GM23338 (cell line): ENCODE results near the gene TCERG1. TPM values are rescaled to one million over a fixed set of nuclear protein-coding genes. Genes with fewer than 3 reads are reported as not detected.

Source experiments
- ATAC-seq: fragments of 200-7000 bp; cut with Tn5 transposase; 3 replicates; pipeline ENCODE4 v1.9.1; 2020
- DNase-seq: peaks from one replicate; pipeline ENCODE4 v3.0.0-alpha.2; 2015; ENCODE audit warnings: low spot score
- H2AFZ ChIP-seq: fragments of 200-600 bp; sonication (generic); 2 replicates; pipeline ENCODE4 v1.8.0; 2016; ENCODE audit warnings: antibody characterized with exemption, mild to moderate bottlenecking, moderate library complexity
- H3F3A ChIP-seq: fragments of 200-600 bp; sonication (generic); replicated peaks from 2 replicates; pipeline ENCODE4 v1.8.0; 2017; ENCODE audit warnings: antibody characterized with exemption, mixed run types, low read depth
- H3K27ac ChIP-seq: fragments of 200-600 bp; sonication (generic); 2 replicates; pipeline ENCODE4 v1.6.1; 2016; ENCODE audit warnings: low read depth
- H3K27me3 ChIP-seq: fragments of 200-600 bp; sonication (generic); 2 replicates; pipeline ENCODE4 v1.8.0; 2016; ENCODE audit warnings: mild to moderate bottlenecking, mixed run types, moderate library complexity; ENCODE audit not compliant: insufficient read depth
- H3K36me3 ChIP-seq: fragments of 200-600 bp; sonication (generic); 2 replicates; pipeline ENCODE4 v1.8.0; 2016; ENCODE audit warnings: mild to moderate bottlenecking; ENCODE audit not compliant: insufficient read depth
- H3K4me1 ChIP-seq: fragments of 200-600 bp; sonication (generic); 2 replicates; pipeline ENCODE4 v1.8.0; 2016; ENCODE audit warnings: mild to moderate bottlenecking, moderate library complexity; ENCODE audit not compliant: insufficient read depth
- H3K4me2 ChIP-seq: fragments of 200-600 bp; sonication (generic); 2 replicates; pipeline ENCODE4 v1.7.1; 2017; ENCODE audit warnings: mixed run types
- H3K4me3 ChIP-seq: fragments of 200-600 bp; sonication (generic); 2 replicates; pipeline ENCODE4 v1.6.1; 2016; ENCODE audit warnings: mixed run types
- H3K79me2 ChIP-seq: fragments of 200-600 bp; sonication (generic); replicated peaks from 2 replicates; pipeline ENCODE4 v1.8.0; 2017; ENCODE audit warnings: mild to moderate bottlenecking; ENCODE audit not compliant: insufficient read depth
- H3K9me2 ChIP-seq: fragments of 200-600 bp; sonication (generic); 2 replicates; pipeline ENCODE4 v1.8.0; 2017; ENCODE audit not compliant: insufficient read depth
- H4K20me1 ChIP-seq: fragments of 200-600 bp; sonication (generic); replicated peaks from 2 replicates; pipeline ENCODE4 v1.8.0; 2017; ENCODE audit warnings: mild to moderate bottlenecking; ENCODE audit not compliant: insufficient read depth
- H3K27ac Mint-ChIP-seq: 2 replicates; pipeline ENCODE4 v1.8.0; 2020; ENCODE audit warnings: inconsistent platforms, mild to moderate bottlenecking, moderate library complexity, mixed read lengths
- H3K27me3 Mint-ChIP-seq: 3 replicates; pipeline ENCODE4 v1.8.0; 2022; ENCODE audit warnings: low read depth, mild to moderate bottlenecking, moderate library complexity, mixed read lengths, inconsistent platforms; ENCODE audit not compliant: insufficient read depth, poor library complexity
- H3K36me3 Mint-ChIP-seq: 3 replicates; pipeline ENCODE4 v1.8.0; 2021; ENCODE audit warnings: low read depth, mild to moderate bottlenecking, inconsistent platforms, moderate library complexity, mixed read lengths
- H3K4me1 Mint-ChIP-seq: 3 replicates; pipeline ENCODE4 v1.8.0; 2020; ENCODE audit warnings: mild to moderate bottlenecking, inconsistent platforms, mixed read lengths
- H3K4me3 Mint-ChIP-seq: 3 replicates; pipeline ENCODE4 v1.8.0; 2021; ENCODE audit warnings: moderate library complexity, mild to moderate bottlenecking, inconsistent platforms, mixed read lengths
- H3K9me3 Mint-ChIP-seq: 3 replicates; pipeline ENCODE4 v1.8.0; 2020; ENCODE audit warnings: moderate library complexity, mild to moderate bottlenecking, inconsistent platforms, mixed read lengths
- CREB1 ChIP-seq: fragments of 250-450 bp; sonication (Bioruptor Pico); IDR thresholded peaks from 2 replicates; pipeline ENCODE4 v1.5.0; 2020; ENCODE audit warnings: low read depth, mild to moderate bottlenecking, moderate library complexity
- CTCF ChIP-seq, 2 experiments: fragments of 200-600 bp in 1 of 2; sonication (generic) in 1 of 2; conservative IDR thresholded peaks; 2 replicates each; pipeline versions ENCODE4 v1.5.1 to v1.6.1; 2016 to 2017; ENCODE audit warnings: antibody characterized with exemption in 2 of 2, low read depth in 2 of 2, mild to moderate bottlenecking in 2 of 2, moderate library complexity in 1 of 2
- ETS1 ChIP-seq: IDR thresholded peaks from 2 replicates; pipeline ENCODE4 v1.6.1; 2016; ENCODE audit warnings: antibody characterized with exemption
- EZH2 ChIP-seq: fragments of 200-600 bp; sonication (generic); IDR thresholded peaks from one replicate; pipeline ENCODE4 v1.8.0; 2017; ENCODE audit warnings: antibody characterized with exemption, mild to moderate bottlenecking, low read depth; ENCODE audit not compliant: unreplicated experiment
- EZH2phosphoT487 ChIP-seq: fragments of 200-600 bp; sonication (generic); IDR thresholded peaks from one replicate; pipeline ENCODE4 v1.8.1; 2018; ENCODE audit warnings: antibody characterized with exemption; ENCODE audit not compliant: unreplicated experiment
- JUNB ChIP-seq: IDR thresholded peaks from one replicate; pipeline ENCODE4 v1.6.1; 2016; ENCODE audit warnings: antibody characterized with exemption; ENCODE audit not compliant: unreplicated experiment
- NANOG ChIP-seq: IDR thresholded peaks from 2 replicates; pipeline ENCODE4 v1.6.1; 2016; ENCODE audit warnings: antibody characterized with exemption, borderline replicate concordance
- POLR2AphosphoS5 ChIP-seq: IDR thresholded peaks from 2 replicates; pipeline ENCODE4 v1.6.1; 2016; ENCODE audit warnings: antibody characterized with exemption, low read depth
- ZNF114 ChIP-seq: fragments of 250-450 bp; sonication (Bioruptor Pico); IDR thresholded peaks from 2 replicates; pipeline ENCODE4 v1.5.0; 2020; ENCODE audit warnings: mild to moderate bottlenecking, moderate library complexity
- ZNF331 ChIP-seq: fragments of 250-450 bp; sonication (Bioruptor Pico); IDR thresholded peaks from 2 replicates; pipeline ENCODE4 v1.5.0; 2020; ENCODE audit warnings: low read depth, mild to moderate bottlenecking, moderate library complexity
- polyA plus RNA-seq: library from polyadenylated mRNA; unstranded; fragments of >200 nt; fragmentation: Nextera tagmentation; extraction: Ambion mirVana; gene quantifications from 2 replicates; pipeline ENCODE4 v1.2.1, GENCODE V29; 2016
- total RNA-seq: library from RNA; depleted of rRNA; stranded (reverse); fragments of >200 nt; shearing (Covaris generic); gene quantifications from 2 replicates; pipeline ENCODE4 v1.2.3, GENCODE V29; 2014

TCERG1 gene
- total and polyA plus RNA-seq, 2 experiments from 2014 or later, result 127 to 178 TPM

- no peak for TF ChIP-seq CREB1 (CRISPR knock-in tag)
- no peak for TF ChIP-seq JUNB
- TF ChIP-seq POLR2AphosphoS5, result no peak
- no peak for TF ChIP-seq ZNF114 (CRISPR knock-in tag)
- TF ChIP-seq CTCF (conservative IDR thresholded peaks at IDR 0.05; ENCODE audit: low read depth in 2 of 2), result peak; percentile 15 to 40; a peak in 2 of 4 replicates
- TF ChIP-seq NANOG, result no peak
- H3K36me3 Mint-ChIP-seq, result peaks cover 54% of the 10 kb centered on the region
- no peak overlapping the region for H3K27ac Mint-ChIP-seq
- no peak overlapping the region for H2AFZ ChIP-seq
- H3K27me3 ChIP-seq, result no peaks in the 10 kb centered on the region
- no peak overlapping the region for H3K4me3 Mint-ChIP-seq
- H3K36me3 ChIP-seq, result peaks cover 34% of the 10 kb centered on the region
- no peaks in the 10 kb centered on the region for H3F3A ChIP-seq
- H3K4me2 ChIP-seq, result no peak overlapping the region
- no peaks in the 10 kb centered on the region for H3K9me2 ChIP-seq
- no peaks in the 10 kb centered on the region for H3K4me1 Mint-ChIP-seq
- H3K4me3 ChIP-seq, result no peak overlapping the region
- ATAC-seq (no peak), DNase-seq (peak; percentile 11)
- no peaks in the 10 kb centered on the region for H3K4me1 ChIP-seq
- no peaks in the 10 kb centered on the region for H3K27me3 Mint-ChIP-seq
- H3K79me2 ChIP-seq, result peaks cover 16% of the 10 kb centered on the region
- H3K9me3 Mint-ChIP-seq, result no peaks in the 10 kb centered on the region
- H4K20me1 ChIP-seq, result peaks cover 12% of the 10 kb centered on the region; the same call in 1 of the 2 replicates
- no peak overlapping the region for H3K27ac ChIP-seq
These were observed 28.2 kb downstream of the TCERG1 start for GRCh38 chr5:146475190-146475780.

- peaks cover 28% of the 10 kb centered on the region for H3K36me3 ChIP-seq
- H3K4me3 ChIP-seq, result no peak overlapping the region
- Mint-ChIP-seq H3K27ac (no peak overlapping the region), H3K36me3 (peaks cover 51% of the 10 kb centered on the region), H3K4me3 (no peak overlapping the region), H3K4me1 (no peaks in the 10 kb centered on the region), H3K27me3 (no peaks in the 10 kb centered on the region), H3K9me3 (no peaks in the 10 kb centered on the region)
- H3K4me1 ChIP-seq, result no peaks in the 10 kb centered on the region
- H3F3A ChIP-seq, result no peaks in the 10 kb centered on the region
- no peak overlapping the region for H2AFZ ChIP-seq
- H3K27ac ChIP-seq, result no peak overlapping the region
- no peak for ATAC-seq
- H3K4me2 ChIP-seq, result no peak overlapping the region
- H3K9me2 ChIP-seq, result no peaks in the 10 kb centered on the region
- no peaks in the 10 kb centered on the region for H3K27me3 ChIP-seq
- peaks cover 16% of the 10 kb centered on the region for H3K79me2 ChIP-seq
- H4K20me1 ChIP-seq, result peaks cover 12% of the 10 kb centered on the region; the same call in 1 of the 2 replicates
- no peak for DNase-seq
- TF ChIP-seq CTCF (conservative IDR thresholded peaks at IDR 0.05; ENCODE audit: low read depth in 2 of 2), result no peak
- no peak for TF ChIP-seq JUNB
- no peak for TF ChIP-seq POLR2AphosphoS5
- TF ChIP-seq ZNF331 (CRISPR knock-in tag), result no peak
- no peak for TF ChIP-seq ETS1
- TF ChIP-seq EZH2, result no peak
- TF ChIP-seq EZH2phosphoT487, result no peak
- TF ChIP-seq ZNF114 (CRISPR knock-in tag), result no peak
These were observed 28.8 kb downstream of the TCERG1 start for GRCh38 chr5:146475906-146476305.
